MM.1S (cell line): ENCODE data around the gene ZNF35.
A peak's percentile ranks its signal among the peaks of the same experiment; 100 is the strongest.

Experiments
- DNase-seq: peaks from one replicate; pipeline ENCODE4 v3.0.0-alpha.2; 2015
- H2AFZ ChIP-seq: fragments of 300-600 bp; sonication (generic); 2 replicates; pipeline ENCODE4 v1.6.0; 2016; ENCODE audit warnings: antibody characterized with exemption, low read length
- H3F3A ChIP-seq: fragments of 300-600 bp; sonication (generic); 2 replicates; pipeline ENCODE4 v1.6.1; 2016; ENCODE audit warnings: mild to moderate bottlenecking, antibody characterized with exemption, low read length, moderate library complexity, mixed read lengths; ENCODE audit not compliant: insufficient read depth
- H3K27ac ChIP-seq: fragments of 300-600 bp; sonication (generic); 2 replicates; pipeline ENCODE4 v1.5.1; 2016; ENCODE audit warnings: mild to moderate bottlenecking, low read length
- H3K27me3 ChIP-seq: fragments of 300-600 bp; sonication (generic); replicated peaks from 2 replicates; pipeline ENCODE4 v1.6.0; 2016; ENCODE audit warnings: low read length; ENCODE audit not compliant: insufficient read depth
- H3K36me3 ChIP-seq: fragments of 300-600 bp; sonication (generic); replicated peaks from 2 replicates; pipeline ENCODE4 v1.6.1; 2016; ENCODE audit warnings: mild to moderate bottlenecking, low read length, mixed read lengths; ENCODE audit not compliant: insufficient read depth
- H3K4me1 ChIP-seq: fragments of 300-600 bp; sonication (generic); 2 replicates; pipeline ENCODE4 v1.6.1; 2016; ENCODE audit warnings: low read length, mixed read lengths
- H3K4me2 ChIP-seq: fragments of 300-600 bp; sonication (generic); 2 replicates; pipeline ENCODE4 v1.6.0; 2016; ENCODE audit warnings: low read depth, low read length
- H3K4me3 ChIP-seq: fragments of 300-600 bp; sonication (generic); 2 replicates; pipeline ENCODE4 v1.5.1; 2016; ENCODE audit warnings: low read length, mixed read lengths
- H3K79me2 ChIP-seq: fragments of 300-600 bp; sonication (generic); 2 replicates; pipeline ENCODE4 v1.6.1; 2016; ENCODE audit warnings: mixed run types, low read length, mixed read lengths
- H3K9ac ChIP-seq: fragments of 300-600 bp; sonication (generic); 2 replicates; pipeline ENCODE4 v1.6.1; 2016; ENCODE audit warnings: low read length, mixed read lengths
- H3K9me2 ChIP-seq: fragments of 300-600 bp; sonication (generic); replicated peaks from 2 replicates; pipeline ENCODE4 v1.6.1; 2016; ENCODE audit warnings: mild to moderate bottlenecking, low read length, mixed read lengths; ENCODE audit not compliant: insufficient read depth
- H3K9me3 ChIP-seq: fragments of 300-600 bp; sonication (generic); replicated peaks from 2 replicates; pipeline ENCODE4 v1.6.1; 2016; ENCODE audit warnings: mild to moderate bottlenecking, low read length, mixed read lengths; ENCODE audit not compliant: insufficient read depth
- H4K20me1 ChIP-seq: fragments of 300-600 bp; sonication (generic); 2 replicates; pipeline ENCODE4 v1.6.1; 2016; ENCODE audit warnings: mild to moderate bottlenecking, low read length, moderate library complexity, mixed read lengths; ENCODE audit not compliant: insufficient read depth
- EZH2 ChIP-seq: fragments of 300-600 bp; sonication (generic); optimal IDR thresholded peaks from 2 replicates; pipeline ENCODE3; 2017; ENCODE audit warnings: low read depth, mild to moderate bottlenecking, antibody characterized with exemption, low read length, mixed read lengths
- EZH2phosphoT487 ChIP-seq: fragments of 300-600 bp; sonication (generic); IDR thresholded peaks from 2 replicates; pipeline ENCODE4 v1.6.1; 2018; ENCODE audit warnings: antibody characterized with exemption, low read length
- TF ChIP-seq, protein P1 (sequence below): fragments of 300-600 bp; sonication (generic); IDR thresholded peaks from 2 replicates; pipeline ENCODE4 v1.5.1; 2016; ENCODE audit warnings: antibody characterized with exemption, low read length, mixed read lengths

ZNF35 gene

DNA sequence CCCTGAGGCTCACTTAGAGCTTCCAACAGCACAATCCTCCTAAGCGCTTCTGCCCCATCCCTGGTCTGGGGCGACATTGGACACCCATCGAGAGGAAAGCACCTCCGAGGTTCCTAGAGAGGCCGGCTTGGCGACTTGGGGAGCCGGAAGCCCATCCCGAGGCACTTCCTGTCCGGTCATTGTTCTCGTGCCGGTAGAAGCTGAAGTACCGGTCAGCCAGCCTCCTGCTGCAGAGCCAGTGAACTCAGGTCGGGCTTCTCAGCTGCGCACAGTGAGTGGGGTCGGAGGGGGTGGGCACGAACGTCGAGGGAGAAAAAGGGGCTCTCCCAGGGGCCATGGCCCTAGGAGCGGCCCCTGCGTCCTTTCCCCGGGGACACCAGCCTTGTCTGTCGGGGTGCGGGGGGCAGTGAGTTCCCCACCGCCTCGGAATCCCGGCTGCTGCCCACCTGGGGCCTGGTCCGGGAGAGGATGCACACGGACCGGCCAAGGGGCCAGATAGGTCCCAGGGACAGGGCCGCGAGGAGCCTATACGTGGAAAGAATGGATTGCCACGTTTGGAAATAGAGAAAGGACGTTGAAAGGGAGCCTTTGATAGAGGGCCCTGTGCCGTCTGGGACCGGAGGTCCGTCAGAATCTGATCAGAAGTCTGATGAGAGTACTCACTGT, at the start of gene ZNF35:
ZNF35 (plus strand) TSS at position 169 of the 666 bp plus-strand sequence. CDS start 2,336 bp downstream, outside the sequence.
- peak within 1 kb of the TSS; percentile 83 for H3K9ac ChIP-seq
- no peaks in the 10 kb centered on the region for H3K9me2 ChIP-seq
- peak within 1 kb of the TSS; percentile 84 for H2AFZ ChIP-seq
- no peaks in the 10 kb centered on the region for H4K20me1 ChIP-seq
- H3K36me3 ChIP-seq: peaks cover 8% of the 10 kb centered on the region; the same call in 1 of the 2 replicates
- peaks cover 8% of the 10 kb centered on the region; the same call in 1 of the 2 replicates for H3K4me1 ChIP-seq
- H3K79me2 ChIP-seq: peaks cover 25% of the 10 kb centered on the region
- TF ChIP-seq, protein P1, sequence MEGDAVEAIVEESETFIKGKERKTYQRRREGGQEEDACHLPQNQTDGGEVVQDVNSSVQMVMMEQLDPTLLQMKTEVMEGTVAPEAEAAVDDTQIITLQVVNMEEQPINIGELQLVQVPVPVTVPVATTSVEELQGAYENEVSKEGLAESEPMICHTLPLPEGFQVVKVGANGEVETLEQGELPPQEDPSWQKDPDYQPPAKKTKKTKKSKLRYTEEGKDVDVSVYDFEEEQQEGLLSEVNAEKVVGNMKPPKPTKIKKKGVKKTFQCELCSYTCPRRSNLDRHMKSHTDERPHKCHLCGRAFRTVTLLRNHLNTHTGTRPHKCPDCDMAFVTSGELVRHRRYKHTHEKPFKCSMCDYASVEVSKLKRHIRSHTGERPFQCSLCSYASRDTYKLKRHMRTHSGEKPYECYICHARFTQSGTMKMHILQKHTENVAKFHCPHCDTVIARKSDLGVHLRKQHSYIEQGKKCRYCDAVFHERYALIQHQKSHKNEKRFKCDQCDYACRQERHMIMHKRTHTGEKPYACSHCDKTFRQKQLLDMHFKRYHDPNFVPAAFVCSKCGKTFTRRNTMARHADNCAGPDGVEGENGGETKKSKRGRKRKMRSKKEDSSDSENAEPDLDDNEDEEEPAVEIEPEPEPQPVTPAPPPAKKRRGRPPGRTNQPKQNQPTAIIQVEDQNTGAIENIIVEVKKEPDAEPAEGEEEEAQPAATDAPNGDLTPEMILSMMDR: no peak
- no peak for TF ChIP-seq EZH2
- TF ChIP-seq EZH2phosphoT487: no peak
- H3K27me3 ChIP-seq: no peaks in the 10 kb centered on the region
- no peak within 1 kb of the TSS for H3K27ac ChIP-seq
- peak within 1 kb of the TSS; percentile 85 for H3K4me2 ChIP-seq
- H3K9me3 ChIP-seq: no peaks in the 10 kb centered on the region
- no peaks in the 10 kb centered on the region for H3F3A ChIP-seq
- DNase-seq: peak; percentile 88
- peak within 1 kb of the TSS; percentile 83 for H3K4me3 ChIP-seq

DNA sequence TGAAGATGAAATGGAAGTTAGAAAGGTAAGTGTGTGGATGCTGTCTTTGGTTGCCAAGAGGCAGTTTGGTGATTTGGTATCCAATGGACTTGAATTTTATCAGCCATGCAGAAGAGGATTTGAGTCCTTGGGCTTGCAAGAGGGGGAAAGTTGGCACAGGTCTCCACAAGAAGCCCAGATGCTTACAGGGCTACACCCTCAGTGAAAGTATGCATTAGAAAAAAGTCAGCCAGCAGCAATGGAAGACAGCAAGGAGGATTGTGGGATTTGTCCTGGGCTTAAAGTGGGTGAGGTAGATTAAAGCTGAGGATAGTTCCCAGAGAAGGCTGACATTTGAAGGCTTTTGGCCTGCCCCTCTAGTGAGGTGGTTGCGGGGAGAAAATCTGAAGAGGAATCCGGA, 46.8 kb upstream of the ZNF35 start:
- Histone ChIP-seq H3K27ac (no peak overlapping the region), H3K4me3 (no peak overlapping the region), H4K20me1 (no peaks in the 10 kb centered on the region), H3K9me3 (no peaks in the 10 kb centered on the region), H3K4me1 (no peaks in the 10 kb centered on the region), H3K27me3 (no peaks in the 10 kb centered on the region), H3K9ac (no peak overlapping the region), H2AFZ (no peak overlapping the region), H3F3A (no peaks in the 10 kb centered on the region), H3K9me2 (no peaks in the 10 kb centered on the region), H3K4me2 (no peak overlapping the region), H3K79me2 (no peaks in the 10 kb centered on the region), H3K36me3 (no peaks in the 10 kb centered on the region)
- TF ChIP-seq EZH2phosphoT487 (no peak), EZH2 (no peak)
- TF ChIP-seq, protein P1: no peak
- DNase-seq: no peak

DNA sequence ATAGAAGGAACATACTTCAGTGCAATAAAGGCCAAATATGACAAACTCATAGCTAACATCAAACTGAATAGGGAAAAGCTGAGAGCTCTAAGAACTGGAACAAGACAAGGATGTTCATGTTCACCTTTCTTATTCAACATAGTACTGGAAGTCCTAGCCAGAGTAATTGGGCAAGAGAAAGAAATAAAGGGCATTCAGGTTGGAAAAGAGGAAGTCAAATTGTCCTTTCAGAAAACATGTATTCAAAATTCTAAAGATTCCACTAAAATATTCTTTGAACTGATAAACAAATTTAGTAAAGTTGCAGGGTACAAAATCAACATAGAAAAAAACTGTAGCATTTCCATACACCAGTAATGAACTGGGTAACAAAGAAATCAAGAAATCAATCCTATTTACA, 35.9 kb upstream of the ZNF35 start:
- Histone ChIP-seq H3K4me3 (no peak overlapping the region), H3K36me3 (no peaks in the 10 kb centered on the region), H2AFZ (no peak overlapping the region), H3K79me2 (no peaks in the 10 kb centered on the region), H3K9me3 (no peaks in the 10 kb centered on the region), H3K27ac (no peak overlapping the region), H3F3A (no peaks in the 10 kb centered on the region), H3K4me1 (no peaks in the 10 kb centered on the region), H3K4me2 (no peak overlapping the region), H3K27me3 (no peaks in the 10 kb centered on the region), H3K9ac (no peak overlapping the region), H3K9me2 (no peaks in the 10 kb centered on the region), H4K20me1 (no peaks in the 10 kb centered on the region)
- no peak for DNase-seq
- TF ChIP-seq EZH2phosphoT487 (no peak), EZH2 (no peak)
- TF ChIP-seq, protein P1: no peak
